ENCODE data around the gene PRUNE2. TPM values are rescaled to one million over a fixed set of nuclear protein-coding genes. Genes with fewer than 3 reads are reported as not detected.

PRUNE2 gene
- total RNA-seq, 3 donors from 2014 or later, result 4.6 to 14.7 (median 12.0) TPM

- intact Hi-C loops (cut with DNase I; ENCODE audit: low total_unique reads), result no loop called here
- Histone ChIP-seq H3K27me3 (no peaks in the 10 kb centered on the region), H3K4me1 (no peaks in the 10 kb centered on the region), H3K9me3 (no peaks in the 10 kb centered on the region), H3K27ac (no peak overlapping the region), H3K36me3 (no peaks in the 10 kb centered on the region), H3K4me3 (no peak overlapping the region)
- no peak for DNase-seq (ENCODE audit: low spot score in 2 of 2)
- no peak for TF ChIP-seq POLR2A (IDR thresholded peaks at IDR 0.05)
- no peak for TF ChIP-seq CTCF (IDR thresholded peaks at IDR 0.05)
- no peak for TF ChIP-seq POLR2AphosphoS5 (IDR thresholded peaks at IDR 0.05)
Measured at GRCh38 chr9:76607730-76608436, 298.0 kb downstream of the PRUNE2 start.

GRCh38 chr9:76605321-76605900, 300.5 kb downstream of the PRUNE2 start:
- Histone ChIP-seq H3K27me3 (no peaks in the 10 kb centered on the region), H3K4me3 (no peak overlapping the region), H3K36me3 (no peaks in the 10 kb centered on the region), H3K4me1 (no peaks in the 10 kb centered on the region), H3K9me3 (no peaks in the 10 kb centered on the region), H3K27ac (no peak overlapping the region)
- no peak for DNase-seq (ENCODE audit: low spot score in 2 of 2)
- TF ChIP-seq POLR2AphosphoS5 (IDR thresholded peaks at IDR 0.05) (no peak), CTCF (IDR thresholded peaks at IDR 0.05) (no peak), POLR2A (IDR thresholded peaks at IDR 0.05) (no peak)
- intact Hi-C loops (cut with DNase I; ENCODE audit: low total_unique reads), result no loop called here

GRCh38 chr9:76603931-76604570, 301.9 kb downstream of the PRUNE2 start:
- Histone ChIP-seq H3K36me3 (no peaks in the 10 kb centered on the region), H3K4me1 (no peaks in the 10 kb centered on the region), H3K9me3 (no peaks in the 10 kb centered on the region), H3K4me3 (no peak overlapping the region), H3K27me3 (no peaks in the 10 kb centered on the region), H3K27ac (no peak overlapping the region)
- DNase-seq (ENCODE audit: low spot score in 2 of 2), result no peak
- intact Hi-C loops (cut with DNase I; ENCODE audit: low total_unique reads), result no loop called here
- TF ChIP-seq POLR2A (IDR thresholded peaks at IDR 0.05), result no peak
- TF ChIP-seq POLR2AphosphoS5 (IDR thresholded peaks at IDR 0.05), result no peak
- TF ChIP-seq CTCF (IDR thresholded peaks at IDR 0.05), result no peak

GRCh38 chr9:76603448-76603895, 302.4 kb downstream of the PRUNE2 start:
- H3K27ac ChIP-seq, result no peak overlapping the region
- H3K36me3 ChIP-seq, result no peaks in the 10 kb centered on the region
- no peaks in the 10 kb centered on the region for H3K9me3 ChIP-seq
- no peak for DNase-seq (ENCODE audit: low spot score in 2 of 2)
- no peak overlapping the region for H3K4me3 ChIP-seq
- intact Hi-C loops (cut with DNase I; ENCODE audit: low total_unique reads), result no loop called here
- no peak for TF ChIP-seq POLR2A (IDR thresholded peaks at IDR 0.05)
- TF ChIP-seq CTCF (IDR thresholded peaks at IDR 0.05), result no peak
- TF ChIP-seq POLR2AphosphoS5 (IDR thresholded peaks at IDR 0.05), result no peak
- no peaks in the 10 kb centered on the region for H3K27me3 ChIP-seq
- no peaks in the 10 kb centered on the region for H3K4me1 ChIP-seq

- TF ChIP-seq POLR2AphosphoS5 (IDR thresholded peaks at IDR 0.05) (no peak), POLR2A (IDR thresholded peaks at IDR 0.05) (no peak), CTCF (IDR thresholded peaks at IDR 0.05) (no peak)
- Histone ChIP-seq H3K9me3 (no peaks in the 10 kb centered on the region), H3K4me3 (no peak overlapping the region), H3K27me3 (no peaks in the 10 kb centered on the region), H3K4me1 (no peaks in the 10 kb centered on the region), H3K36me3 (no peaks in the 10 kb centered on the region), H3K27ac (no peak overlapping the region)
- intact Hi-C loops (cut with DNase I; ENCODE audit: low total_unique reads), result no loop called here
- no peak for DNase-seq (ENCODE audit: low spot score in 2 of 2)
Measured at GRCh38 chr9:76602199-76602598, 303.7 kb downstream of the PRUNE2 start.

Data from breast epithelium (tissue), 4 donors.